Skeletal muscle tissue (tissue), 5 donors: ENCODE measurements around the gene PSTPIP1. TPM values are rescaled to one million over a fixed set of nuclear protein-coding genes. Genes with fewer than 3 reads are reported as not detected.

Experiments
- H3K27ac ChIP-seq: one replicate; pipeline ENCODE4 v1.7.0; 2013; ENCODE audit warnings: mild to moderate bottlenecking, low read depth, low read length, inconsistent platforms
- H3K27me3 ChIP-seq, 3 donors: one replicate each; pipeline ENCODE4 v1.7.0; 2013; ENCODE audit warnings: low read length in 3 of 3; ENCODE audit not compliant: control insufficient read depth in 3 of 3, insufficient read depth in 3 of 3
- H3K36me3 ChIP-seq, 3 donors: one replicate each; pipeline ENCODE4 v1.7.0; 2013; ENCODE audit warnings: low read length in 3 of 3; ENCODE audit not compliant: control insufficient read depth in 3 of 3, insufficient read depth in 3 of 3
- H3K4me1 ChIP-seq, 3 donors: one replicate each; pipeline ENCODE4 v1.7.0; 2013; ENCODE audit warnings: low read length in 3 of 3, mild to moderate bottlenecking in 3 of 3; ENCODE audit not compliant: control insufficient read depth in 3 of 3, insufficient read depth in 3 of 3
- H3K4me3 ChIP-seq, 3 donors: one replicate each; pipeline ENCODE4 v1.7.0; 2013; ENCODE audit warnings: low read length in 3 of 3
- H3K9ac ChIP-seq, 3 donors: one replicate each; pipeline ENCODE4 v1.7.0; 2013; ENCODE audit warnings: low read length in 3 of 3, mild to moderate bottlenecking in 3 of 3, moderate library complexity in 2 of 3, low read depth in 1 of 3
- H3K9me3 ChIP-seq, 3 donors: one replicate each; pipeline ENCODE4 v1.7.0; 2013; ENCODE audit warnings: low read length in 3 of 3; ENCODE audit not compliant: control insufficient read depth in 3 of 3
- small RNA-seq: library from RNA; depleted of rRNA; stranded (forward); fragments of <200 nt; gene quantifications from one replicate; pipeline ENCODE3, GENCODE V24; 2014
- total RNA-seq: library from RNA; depleted of rRNA; stranded (reverse); fragments of >200 nt; gene quantifications from one replicate; pipeline ENCODE4 v1.2.3, GENCODE V29; 2014
- donor health status: Osteomylitis.

The PSTPIP1 gene
- total RNA-seq, 1 donor from 2014 or later: 2.1 TPM

- Histone ChIP-seq H3K36me3 (no peaks in the 10 kb centered on the region), H3K4me1 (peaks cover 0 to 17% (median 7%) of the 10 kb centered on the region in 3 donors), H3K9me3 (no peaks in the 10 kb centered on the region), H3K27ac (no peak overlapping the region), H3K4me3 (no peak overlapping the region), H3K27me3 (no peaks in the 10 kb centered on the region), H3K9ac (no peak overlapping the region)
Observed at GRCh38 chr15:77081971-77082370, 87.0 kb downstream of the PSTPIP1 start.

- no peaks in the 10 kb centered on the region for H3K27me3 ChIP-seq
- peak overlapping the region; percentile 64 for H3K27ac ChIP-seq
- peak overlapping the region; percentile 39 to 65 (median 54) for H3K9ac ChIP-seq
- no peaks in the 10 kb centered on the region for H3K36me3 ChIP-seq
- peaks cover 0 to 17% (median 7%) of the 10 kb centered on the region in 3 donors for H3K4me1 ChIP-seq
- H3K4me3 ChIP-seq: peak overlapping the region; percentile 41 to 72 (median 57)
- no peaks in the 10 kb centered on the region for H3K9me3 ChIP-seq
Observed at GRCh38 chr15:77083381-77084160, 88.6 kb downstream of the PSTPIP1 start.

GRCh38 chr15:77084436-77084835, 89.5 kb downstream of the PSTPIP1 start:
- peak overlapping the region; percentile 64 for H3K27ac ChIP-seq
- H3K9ac ChIP-seq: no peak overlapping the region
- peaks cover 0 to 17% (median 7%) of the 10 kb centered on the region in 3 donors for H3K4me1 ChIP-seq
- no peaks in the 10 kb centered on the region for H3K36me3 ChIP-seq
- no peaks in the 10 kb centered on the region for H3K27me3 ChIP-seq
- H3K9me3 ChIP-seq: no peaks in the 10 kb centered on the region
- H3K4me3 ChIP-seq: no peak overlapping the region

- Histone ChIP-seq H3K9me3 (no peaks in the 10 kb centered on the region), H3K4me1 (peaks cover 0 to 17% (median 7%) of the 10 kb centered on the region in 3 donors), H3K27ac (peak overlapping the region; percentile 64), H3K4me3 (no peak overlapping the region), H3K27me3 (no peaks in the 10 kb centered on the region), H3K9ac (no peak overlapping the region), H3K36me3 (no peaks in the 10 kb centered on the region)
Observed at GRCh38 chr15:77085297-77085696, 90.4 kb downstream of the PSTPIP1 start.

Small RNA genes lying within 50 kb of the gene (small RNA-seq; reads per million reads assigned to genes)
- gene RN7SL278P: not detected

Other genes starting within 250 kb of the PSTPIP1 start
- gene SCAPER, start 89.8 kb upstream of the PSTPIP1 start, total RNA-seq: 56.9 TPM
- 27.1 TPM for gene RCN2, start 63.4 kb upstream of the PSTPIP1 start, total RNA-seq
- gene TSPAN3, start 76.0 kb downstream of the PSTPIP1 start, total RNA-seq: 236 TPM